HFFc6 (cell line): ENCODE measurements around the gene ROPN1. TPM values are rescaled to one million over a fixed set of nuclear protein-coding genes. Genes with fewer than 3 reads are reported as not detected.
"Not testable (repeated sequence)": the region's sequence is repeated elsewhere in the genome, so short reads cannot be mapped to it uniquely, and the experiment has no call there.

Experiments used
- DNase-seq: peaks from one replicate; pipeline ENCODE4 v3.0.0-alpha.2; 2018
- H3K27ac Mint-ChIP-seq: 2 replicates; pipeline ENCODE4 v1.8.0; 2020; ENCODE audit warnings: mild to moderate bottlenecking, mixed read lengths
- H3K27me3 Mint-ChIP-seq: 2 replicates; pipeline ENCODE4 v1.8.0; 2021; ENCODE audit warnings: mild to moderate bottlenecking, moderate library complexity, mixed read lengths; ENCODE audit not compliant: insufficient read depth
- H3K36me3 Mint-ChIP-seq: 2 replicates; pipeline ENCODE4 v1.8.0; 2021; ENCODE audit warnings: low read depth, mixed read lengths
- H3K4me1 Mint-ChIP-seq: 2 replicates; pipeline ENCODE4 v1.8.0; 2020; ENCODE audit warnings: low read depth, mixed read lengths
- H3K4me3 Mint-ChIP-seq: 2 replicates; pipeline ENCODE4 v1.8.0; 2020; ENCODE audit warnings: mild to moderate bottlenecking, moderate library complexity, mixed read lengths
- H3K9me3 Mint-ChIP-seq: 2 replicates; pipeline ENCODE4 v1.8.0; 2020; ENCODE audit warnings: mild to moderate bottlenecking, mixed read lengths
- CTCF ChIP-seq: fragments of 200-600 bp; sonication (generic); IDR thresholded peaks from 2 replicates; pipeline ENCODE4 v1.5.0; 2021; ENCODE audit warnings: antibody characterized with exemption, mild to moderate bottlenecking
- long read RNA-seq: library from polyadenylated mRNA; unstranded; transcript quantifications from one replicate; pipeline ENCODE4 v2.0.0, GENCODE V29; 2019
- total RNA-seq, 6 experiments: library from RNA; stranded (reverse); fragmentation: NEBNext Ultra II Directional; extraction: Animal tissue kit (Norgen Biotek cat#: 25700); gene quantifications; 2 replicates in 1 of 6; 3 replicates in 5 of 6; pipeline ENCODE4 v1.2.3, GENCODE V29; 2021

Gene ROPN1
- total RNA-seq = not detected
- long read RNA-seq = 0 reads

GRCh38 chr3:123991730-123992588, at the start of gene ROPN1:
Gene ROPN1 (minus strand): TSS chr3:123992124. CDS start chr3:123980481, 11,643 bp downstream.
- not testable (repeated sequence) for H3K4me1 Mint-ChIP-seq, H3K36me3 Mint-ChIP-seq, H3K27ac Mint-ChIP-seq, DNase-seq, H3K9me3 Mint-ChIP-seq
- Mint-ChIP-seq H3K4me3 (peak within 1 kb of the TSS; percentile 70), H3K27me3 (peaks cover 16% of the 10 kb centered on the region)

GRCh38 chr3:124041553-124041952, 49.6 kb upstream of the ROPN1 start:
- no peaks in the 10 kb centered on the region for H3K4me1 Mint-ChIP-seq
- no peak overlapping the region for H3K4me3 Mint-ChIP-seq
- H3K9me3 Mint-ChIP-seq = no peaks in the 10 kb centered on the region
- peaks cover 14% of the 10 kb centered on the region for H3K27me3 Mint-ChIP-seq
- DNase-seq = no peak
- H3K27ac Mint-ChIP-seq = no peak overlapping the region
- TF ChIP-seq CTCF = no peak
- no peaks in the 10 kb centered on the region for H3K36me3 Mint-ChIP-seq

- Mint-ChIP-seq H3K27ac (no peak overlapping the region), H3K4me3 (no peak overlapping the region), H3K9me3 (no peaks in the 10 kb centered on the region), H3K36me3 (no peaks in the 10 kb centered on the region), H3K27me3 (peaks cover 24% of the 10 kb centered on the region), H3K4me1 (peaks cover 10% of the 10 kb centered on the region)
- DNase-seq = no peak
- TF ChIP-seq CTCF = no peak
These were observed 45.4 kb upstream of the ROPN1 start for GRCh38 chr3:124037326-124037725.

- not testable (repeated sequence) for DNase-seq, H3K27ac Mint-ChIP-seq, H3K36me3 Mint-ChIP-seq, H3K9me3 Mint-ChIP-seq, H3K4me3 Mint-ChIP-seq
- peaks cover 24% of the 10 kb centered on the region for H3K27me3 Mint-ChIP-seq
- peaks cover 14% of the 10 kb centered on the region for H3K4me1 Mint-ChIP-seq
These were observed 44.3 kb upstream of the ROPN1 start for GRCh38 chr3:124036214-124036613.

GRCh38 chr3:124035463-124036121, 43.7 kb upstream of the ROPN1 start:
- no peak for DNase-seq
- TF ChIP-seq CTCF = no peak
- Mint-ChIP-seq H3K36me3 (no peaks in the 10 kb centered on the region), H3K4me3 (no peak overlapping the region), H3K27me3 (peaks cover 23% of the 10 kb centered on the region), H3K27ac (no peak overlapping the region), H3K4me1 (peaks cover 14% of the 10 kb centered on the region), H3K9me3 (no peaks in the 10 kb centered on the region)

- DNase-seq = no peak
- no peak for TF ChIP-seq CTCF
- Mint-ChIP-seq H3K4me1 (peaks cover 14% of the 10 kb centered on the region), H3K27ac (no peak overlapping the region), H3K4me3 (peak overlapping the region; percentile 71), H3K9me3 (no peaks in the 10 kb centered on the region), H3K27me3 (peaks cover 23% of the 10 kb centered on the region), H3K36me3 (no peaks in the 10 kb centered on the region)
These were observed 42.9 kb upstream of the ROPN1 start for GRCh38 chr3:124034844-124035152.
